HG02885 (cell line): ENCODE measurements around the gene NEAT1.

Source experiments
- ATAC-seq: cut with Tn5 transposase; IDR thresholded peaks from one replicate; pipeline ENCODE4 v1.9.1; 2021; ENCODE audit warnings: mild to moderate bottlenecking; ENCODE audit not compliant: unreplicated experiment, poor library complexity

NEAT1 gene

GRCh38 chr11:65474864-65475263, 52.3 kb downstream of the NEAT1 start:
- no peak for ATAC-seq

GRCh38 chr11:65476632-65477148, 54.1 kb downstream of the NEAT1 start:
- ATAC-seq, result no peak

GRCh38 chr11:65477149-65477965, 54.8 kb downstream of the NEAT1 start:
- peak; percentile 86 for ATAC-seq

GRCh38 chr11:65478388-65479183, 56.0 kb downstream of the NEAT1 start:
- ATAC-seq, result no peak

GRCh38 chr11:65479184-65480145, 56.9 kb downstream of the NEAT1 start:
- ATAC-seq, result no peak

- no peak for ATAC-seq
Measured at GRCh38 chr11:65482306-65482850, 59.8 kb downstream of the NEAT1 start.

GRCh38 chr11:65485920-65486219, 63.3 kb downstream of the NEAT1 start:
- ATAC-seq, result no peak

- ATAC-seq, result no peak
Measured at GRCh38 chr11:65486570-65487466, 64.2 kb downstream of the NEAT1 start.

- ATAC-seq, result peak; percentile 59
Measured at GRCh38 chr11:65487467-65488272, 65.1 kb downstream of the NEAT1 start.

GRCh38 chr11:65488273-65489034, 65.9 kb downstream of the NEAT1 start:
- peak; percentile 32 for ATAC-seq

- ATAC-seq, result no peak
Measured at GRCh38 chr11:65489035-65489705, 66.6 kb downstream of the NEAT1 start.

- no peak for ATAC-seq
Measured at GRCh38 chr11:65489706-65490320, 67.2 kb downstream of the NEAT1 start.

- ATAC-seq, result no peak
Measured at GRCh38 chr11:65491163-65491465, 68.5 kb downstream of the NEAT1 start.

GRCh38 chr11:65491614-65492386, 69.2 kb downstream of the NEAT1 start:
- ATAC-seq, result no peak

GRCh38 chr11:65492387-65492636, 69.7 kb downstream of the NEAT1 start:
- no peak for ATAC-seq

GRCh38 chr11:65492637-65493366, 70.2 kb downstream of the NEAT1 start:
- no peak for ATAC-seq
